SK-N-SH treated with all-trans-retinoic acid at 6 μM for 48 hours (cell line): ENCODE measurements around the gene PLCB3.

Experiments
- ARNTL ChIP-seq: fragments of 450-650 bp; formaldehyde crosslinking; IDR thresholded peaks from 2 replicates; pipeline ENCODE4 v1.5.0; 2020; ENCODE audit warnings: low read depth, mild to moderate bottlenecking, moderate library complexity, borderline replicate concordance
- BACH2 ChIP-seq: fragments of 250-450 bp; sonication (Bioruptor Pico); IDR thresholded peaks from 2 replicates; pipeline ENCODE4 v1.9.0; 2021; ENCODE audit warnings: mild to moderate bottlenecking, borderline replicate concordance
- CSRNP3 ChIP-seq: fragments of 250-450 bp; sonication (Bioruptor Pico); IDR thresholded peaks from 2 replicates; pipeline ENCODE4 v1.5.1; 2021; ENCODE audit warnings: mild to moderate bottlenecking, moderate library complexity
- RARB ChIP-seq: fragments of 250-450 bp; sonication (Bioruptor Pico); IDR thresholded peaks from 2 replicates; pipeline ENCODE4 v1.8.0; 2021; ENCODE audit warnings: mild to moderate bottlenecking, moderate library complexity
- ZC3H10 ChIP-seq: fragments of 250-450 bp; sonication (Bioruptor Pico); IDR thresholded peaks from 2 replicates; pipeline ENCODE4 v1.5.1; 2021; ENCODE audit warnings: mild to moderate bottlenecking, moderate library complexity
- ZFP3 ChIP-seq: fragments of 250-450 bp; sonication (Bioruptor Pico); IDR thresholded peaks from 2 replicates; pipeline ENCODE4 v1.5.0; 2020; ENCODE audit warnings: mild to moderate bottlenecking, moderate library complexity
- TF ChIP-seq, protein P1 (sequence below): fragments of 250-450 bp; sonication (Bioruptor Pico); IDR thresholded peaks from 2 replicates; pipeline ENCODE4 v1.5.1; 2020; ENCODE audit warnings: low read depth, mild to moderate bottlenecking, moderate library complexity
- TF ChIP-seq, protein P2 (sequence below): fragments of 250-450 bp; sonication (Bioruptor Pico); IDR thresholded peaks from 2 replicates; pipeline ENCODE4 v1.8.0; 2020; ENCODE audit warnings: mild to moderate bottlenecking, moderate library complexity, borderline replicate concordance
- TF ChIP-seq, protein P3 (sequence below): fragments of 250-450 bp; sonication (Bioruptor Pico); IDR thresholded peaks from 2 replicates; pipeline ENCODE4 v1.5.0; 2020; ENCODE audit warnings: mild to moderate bottlenecking, moderate library complexity

DNA sequence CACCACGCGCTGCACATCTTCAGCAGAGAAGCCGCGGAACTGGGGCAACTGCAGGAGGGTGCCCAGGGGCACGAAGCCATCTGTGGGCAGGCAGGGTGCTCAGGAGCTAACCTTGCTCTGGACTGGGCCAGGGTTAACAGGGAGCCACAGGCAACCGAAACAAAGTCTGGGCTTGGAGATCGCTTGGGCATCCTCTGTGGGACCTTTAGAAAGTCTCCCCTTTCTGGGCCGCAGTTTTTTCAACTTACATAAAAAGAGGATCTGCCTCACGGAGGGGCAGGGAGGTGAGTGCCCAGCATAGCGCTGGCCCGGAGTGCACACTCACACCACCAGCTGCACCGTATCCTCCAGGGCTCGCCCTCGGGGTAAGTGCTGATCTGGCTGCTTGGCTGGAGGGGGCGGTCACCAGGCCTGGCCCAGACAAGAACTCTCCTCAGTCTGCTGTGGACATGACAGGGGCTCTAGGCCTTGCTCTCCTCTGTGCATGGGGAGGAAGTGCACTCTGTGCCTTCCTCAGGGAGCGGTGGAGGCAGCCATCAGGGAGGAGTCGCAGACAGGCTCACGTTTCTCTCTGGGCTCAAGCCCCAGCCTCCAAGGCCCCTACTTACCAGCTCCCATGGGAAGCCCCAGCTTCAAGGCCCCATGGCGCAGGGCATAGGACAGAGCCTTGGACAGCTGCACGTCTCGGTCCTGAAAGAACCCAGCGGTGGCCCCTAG, 26.3 kb upstream of the PLCB3 start:
- TF ChIP-seq, protein P1, sequence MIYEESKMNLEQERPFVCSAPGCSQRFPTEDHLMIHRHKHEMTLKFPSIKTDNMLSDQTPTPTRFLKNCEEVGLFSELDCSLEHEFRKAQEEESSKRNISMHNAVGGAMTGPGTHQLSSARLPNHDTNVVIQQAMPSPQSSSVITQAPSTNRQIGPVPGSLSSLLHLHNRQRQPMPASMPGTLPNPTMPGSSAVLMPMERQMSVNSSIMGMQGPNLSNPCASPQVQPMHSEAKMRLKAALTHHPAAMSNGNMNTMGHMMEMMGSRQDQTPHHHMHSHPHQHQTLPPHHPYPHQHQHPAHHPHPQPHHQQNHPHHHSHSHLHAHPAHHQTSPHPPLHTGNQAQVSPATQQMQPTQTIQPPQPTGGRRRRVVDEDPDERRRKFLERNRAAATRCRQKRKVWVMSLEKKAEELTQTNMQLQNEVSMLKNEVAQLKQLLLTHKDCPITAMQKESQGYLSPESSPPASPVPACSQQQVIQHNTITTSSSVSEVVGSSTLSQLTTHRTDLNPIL (CRISPR knock-in tag), result no peak
- TF ChIP-seq RARB (no peak), ARNTL (CRISPR knock-in tag) (no peak), BACH2 (CRISPR knock-in tag) (no peak), CSRNP3 (CRISPR knock-in tag) (no peak), ZC3H10 (CRISPR knock-in tag) (no peak), ZFP3 (CRISPR knock-in tag) (no peak)
- TF ChIP-seq, protein P2, sequence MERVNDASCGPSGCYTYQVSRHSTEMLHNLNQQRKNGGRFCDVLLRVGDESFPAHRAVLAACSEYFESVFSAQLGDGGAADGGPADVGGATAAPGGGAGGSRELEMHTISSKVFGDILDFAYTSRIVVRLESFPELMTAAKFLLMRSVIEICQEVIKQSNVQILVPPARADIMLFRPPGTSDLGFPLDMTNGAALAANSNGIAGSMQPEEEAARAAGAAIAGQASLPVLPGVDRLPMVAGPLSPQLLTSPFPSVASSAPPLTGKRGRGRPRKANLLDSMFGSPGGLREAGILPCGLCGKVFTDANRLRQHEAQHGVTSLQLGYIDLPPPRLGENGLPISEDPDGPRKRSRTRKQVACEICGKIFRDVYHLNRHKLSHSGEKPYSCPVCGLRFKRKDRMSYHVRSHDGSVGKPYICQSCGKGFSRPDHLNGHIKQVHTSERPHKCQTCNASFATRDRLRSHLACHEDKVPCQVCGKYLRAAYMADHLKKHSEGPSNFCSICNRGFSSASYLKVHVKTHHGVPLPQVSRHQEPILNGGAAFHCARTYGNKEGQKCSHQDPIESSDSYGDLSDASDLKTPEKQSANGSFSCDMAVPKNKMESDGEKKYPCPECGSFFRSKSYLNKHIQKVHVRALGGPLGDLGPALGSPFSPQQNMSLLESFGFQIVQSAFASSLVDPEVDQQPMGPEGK (CRISPR knock-in tag), result no peak
- TF ChIP-seq, protein P3, sequence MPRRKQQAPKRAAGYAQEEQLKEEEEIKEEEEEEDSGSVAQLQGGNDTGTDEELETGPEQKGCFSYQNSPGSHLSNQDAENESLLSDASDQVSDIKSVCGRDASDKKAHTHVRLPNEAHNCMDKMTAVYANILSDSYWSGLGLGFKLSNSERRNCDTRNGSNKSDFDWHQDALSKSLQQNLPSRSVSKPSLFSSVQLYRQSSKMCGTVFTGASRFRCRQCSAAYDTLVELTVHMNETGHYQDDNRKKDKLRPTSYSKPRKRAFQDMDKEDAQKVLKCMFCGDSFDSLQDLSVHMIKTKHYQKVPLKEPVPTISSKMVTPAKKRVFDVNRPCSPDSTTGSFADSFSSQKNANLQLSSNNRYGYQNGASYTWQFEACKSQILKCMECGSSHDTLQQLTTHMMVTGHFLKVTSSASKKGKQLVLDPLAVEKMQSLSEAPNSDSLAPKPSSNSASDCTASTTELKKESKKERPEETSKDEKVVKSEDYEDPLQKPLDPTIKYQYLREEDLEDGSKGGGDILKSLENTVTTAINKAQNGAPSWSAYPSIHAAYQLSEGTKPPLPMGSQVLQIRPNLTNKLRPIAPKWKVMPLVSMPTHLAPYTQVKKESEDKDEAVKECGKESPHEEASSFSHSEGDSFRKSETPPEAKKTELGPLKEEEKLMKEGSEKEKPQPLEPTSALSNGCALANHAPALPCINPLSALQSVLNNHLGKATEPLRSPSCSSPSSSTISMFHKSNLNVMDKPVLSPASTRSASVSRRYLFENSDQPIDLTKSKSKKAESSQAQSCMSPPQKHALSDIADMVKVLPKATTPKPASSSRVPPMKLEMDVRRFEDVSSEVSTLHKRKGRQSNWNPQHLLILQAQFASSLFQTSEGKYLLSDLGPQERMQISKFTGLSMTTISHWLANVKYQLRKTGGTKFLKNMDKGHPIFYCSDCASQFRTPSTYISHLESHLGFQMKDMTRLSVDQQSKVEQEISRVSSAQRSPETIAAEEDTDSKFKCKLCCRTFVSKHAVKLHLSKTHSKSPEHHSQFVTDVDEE (CRISPR knock-in tag), result no peak
